Measurements from ENCODE around the gene ADD3. TPM values are rescaled to one million over a fixed set of nuclear protein-coding genes. Genes with fewer than 3 reads are reported as not detected.

The ADD3 gene
- total RNA-seq, 1 donor from 2014 or later = 28.4 TPM

- H3K4me1 Mint-ChIP-seq = peaks cover 5% of the 10 kb centered on the region
- H3K9me3 Mint-ChIP-seq = no peaks in the 10 kb centered on the region
- no peak overlapping the region for H3K4me3 Mint-ChIP-seq
- peaks cover 44% of the 10 kb centered on the region for H3K27me3 Mint-ChIP-seq
- H3K27ac Mint-ChIP-seq = no peak overlapping the region
- no peaks in the 10 kb centered on the region for H3K36me3 Mint-ChIP-seq (ENCODE audit: low read depth)
- no peak for DNase-seq
- intact Hi-C loops (cut with micrococcal nuclease) = no loop called here
Measured at GRCh38 chr10:110179220-110179619, 171.4 kb downstream of the ADD3 start.

GRCh38 chr10:110181451-110181850 is 173.7 kb downstream of the ADD3 start:
- DNase-seq = no peak
- H3K9me3 Mint-ChIP-seq = no peaks in the 10 kb centered on the region
- intact Hi-C loops (cut with micrococcal nuclease) = no loop called here
- peaks cover 41% of the 10 kb centered on the region for H3K27me3 Mint-ChIP-seq
- no peak overlapping the region for H3K27ac Mint-ChIP-seq
- H3K4me3 Mint-ChIP-seq = no peak overlapping the region
- peaks cover 2% of the 10 kb centered on the region for H3K4me1 Mint-ChIP-seq
- no peaks in the 10 kb centered on the region for H3K36me3 Mint-ChIP-seq (ENCODE audit: low read depth)

- intact Hi-C loops (cut with micrococcal nuclease) = loop anchor here (2.0 kb wide), 1 partner anchor 17 kb away; no protein-coding TSS in a partner anchor
- H3K27ac Mint-ChIP-seq = no peak overlapping the region
- H3K27me3 Mint-ChIP-seq = peaks cover 45% of the 10 kb centered on the region
Measured at GRCh38 chr10:110181911-110182310, 174.1 kb downstream of the ADD3 start.

GRCh38 chr10:110184398-110184797 is 176.6 kb downstream of the ADD3 start:
- Mint-ChIP-seq H3K9me3 (no peaks in the 10 kb centered on the region), H3K27me3 (peaks cover 37% of the 10 kb centered on the region), H3K27ac (no peak overlapping the region), H3K4me3 (no peak overlapping the region), H3K4me1 (peaks cover 5% of the 10 kb centered on the region), H3K36me3 (ENCODE audit: low read depth) (no peaks in the 10 kb centered on the region)
- no peak for DNase-seq
- intact Hi-C loops (cut with micrococcal nuclease) = no loop called here

More at GRCh38 chr10:110181911-110182310, 174.1 kb downstream of the ADD3 start:
- Mint-ChIP-seq H3K9me3 (no peaks in the 10 kb centered on the region), H3K36me3 (ENCODE audit: low read depth) (no peaks in the 10 kb centered on the region), H3K4me1 (peaks cover 2% of the 10 kb centered on the region), H3K4me3 (no peak overlapping the region)
- DNase-seq = no peak

Other genes starting within 250 kb of the ADD3 start
- 98.9 and 105 TPM in 2 replicates for gene XPNPEP1, start 84.5 kb upstream of the ADD3 start, total RNA-seq
- 21.8 and 22.7 TPM in 2 replicates for gene MXI1, start 199.6 kb downstream of the ADD3 start, total RNA-seq

All from activated CD4-positive, alpha-beta T cell treated with anti-CD3 and anti-CD28 coated beads, Interleukin-2, amount 10 ng/mL, durations not matched to agents 24 days and 14 days (primary cell).